ENCODE results near the gene VIL1. TPM values are rescaled to one million over a fixed set of nuclear protein-coding genes. Genes with fewer than 3 reads are reported as not detected.

Gene VIL1
- total and polyA plus RNA-seq, 9 of the 15 experiments (the other 6 are each of a cell fraction or from before 2014, with no cell fraction given): 0.51 to 2.7 (median 1.2) TPM

GRCh38 chr2:218395826-218396687 lies 22.9 kb upstream of the VIL1 start (continued):
- no peak for TF ChIP-seq ZNF609 (CRISPR knock-in tag; IDR thresholded peaks at IDR 0.05; ENCODE audit: borderline replicate concordance)
- TF ChIP-seq, protein P1, sequence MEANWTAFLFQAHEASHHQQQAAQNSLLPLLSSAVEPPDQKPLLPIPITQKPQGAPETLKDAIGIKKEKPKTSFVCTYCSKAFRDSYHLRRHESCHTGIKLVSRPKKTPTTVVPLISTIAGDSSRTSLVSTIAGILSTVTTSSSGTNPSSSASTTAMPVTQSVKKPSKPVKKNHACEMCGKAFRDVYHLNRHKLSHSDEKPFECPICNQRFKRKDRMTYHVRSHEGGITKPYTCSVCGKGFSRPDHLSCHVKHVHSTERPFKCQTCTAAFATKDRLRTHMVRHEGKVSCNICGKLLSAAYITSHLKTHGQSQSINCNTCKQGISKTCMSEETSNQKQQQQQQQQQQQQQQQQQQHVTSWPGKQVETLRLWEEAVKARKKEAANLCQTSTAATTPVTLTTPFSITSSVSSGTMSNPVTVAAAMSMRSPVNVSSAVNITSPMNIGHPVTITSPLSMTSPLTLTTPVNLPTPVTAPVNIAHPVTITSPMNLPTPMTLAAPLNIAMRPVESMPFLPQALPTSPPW (CRISPR knock-in tag; IDR thresholded peaks at IDR 0.05): peak; percentile 97
- TF ChIP-seq BCL6 (CRISPR knock-in tag; IDR thresholded peaks at IDR 0.05): no peak
- no peak; the same call in 1 of the 2 replicates for TF ChIP-seq ZNF12 (CRISPR knock-in tag; IDR thresholded peaks at IDR 0.05)
- no peak for TF ChIP-seq HMG20B (CRISPR knock-in tag; IDR thresholded peaks at IDR 0.05)
- TF ChIP-seq FOSL1 (tag; conservative IDR thresholded peaks at IDR 0.05): no peak
- TF ChIP-seq PHF8 (IDR thresholded peaks at IDR 0.05; ENCODE audit: borderline replicate concordance, low read length): peak; percentile 49; the same call in 1 of the 2 replicates
- TF ChIP-seq NR4A1 (CRISPR knock-in tag; IDR thresholded peaks at IDR 0.05): peak; percentile 22; the same call in 1 of the 2 replicates
- TF ChIP-seq NR4A1 (tag; IDR thresholded peaks at IDR 0.05): no peak
- no peak for TF ChIP-seq MECOM (CRISPR knock-in tag; IDR thresholded peaks at IDR 0.05)
- no peak for TF ChIP-seq STAT6 (CRISPR knock-in tag; IDR thresholded peaks at IDR 0.05)
- TF ChIP-seq PRMT5 (CRISPR knock-in tag; IDR thresholded peaks at IDR 0.05): no peak
- no peak for TF ChIP-seq ZBTB17 (CRISPR knock-in tag; IDR thresholded peaks at IDR 0.05)
- no peak for TF ChIP-seq ARID2 (IDR thresholded peaks at IDR 0.05)
- no peak for TF ChIP-seq PURB (CRISPR knock-in tag; IDR thresholded peaks at IDR 0.05; ENCODE audit: low read depth)
- no peak for TF ChIP-seq ZNF165 (CRISPR knock-in tag; IDR thresholded peaks at IDR 0.05; ENCODE audit: borderline replicate concordance)
- TF ChIP-seq, protein P2, sequence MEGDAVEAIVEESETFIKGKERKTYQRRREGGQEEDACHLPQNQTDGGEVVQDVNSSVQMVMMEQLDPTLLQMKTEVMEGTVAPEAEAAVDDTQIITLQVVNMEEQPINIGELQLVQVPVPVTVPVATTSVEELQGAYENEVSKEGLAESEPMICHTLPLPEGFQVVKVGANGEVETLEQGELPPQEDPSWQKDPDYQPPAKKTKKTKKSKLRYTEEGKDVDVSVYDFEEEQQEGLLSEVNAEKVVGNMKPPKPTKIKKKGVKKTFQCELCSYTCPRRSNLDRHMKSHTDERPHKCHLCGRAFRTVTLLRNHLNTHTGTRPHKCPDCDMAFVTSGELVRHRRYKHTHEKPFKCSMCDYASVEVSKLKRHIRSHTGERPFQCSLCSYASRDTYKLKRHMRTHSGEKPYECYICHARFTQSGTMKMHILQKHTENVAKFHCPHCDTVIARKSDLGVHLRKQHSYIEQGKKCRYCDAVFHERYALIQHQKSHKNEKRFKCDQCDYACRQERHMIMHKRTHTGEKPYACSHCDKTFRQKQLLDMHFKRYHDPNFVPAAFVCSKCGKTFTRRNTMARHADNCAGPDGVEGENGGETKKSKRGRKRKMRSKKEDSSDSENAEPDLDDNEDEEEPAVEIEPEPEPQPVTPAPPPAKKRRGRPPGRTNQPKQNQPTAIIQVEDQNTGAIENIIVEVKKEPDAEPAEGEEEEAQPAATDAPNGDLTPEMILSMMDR (IDR thresholded peaks at IDR 0.05 in 2 of 3, conservative IDR thresholded peaks at IDR 0.05 in 1 of 3; ENCODE audit: insufficient read depth in 2 of 3, low read depth in 1 of 3, low read length in 3 of 3): peak; percentile 73 to 79 (median 79)

Measured in K562 (cell line).